ENCODE data around the gene IMMP1L.
A peak's percentile ranks its signal among the peaks of the same experiment; 100 is the strongest.
"Not testable (repeated sequence)": the region's sequence is repeated elsewhere in the genome, so short reads cannot be mapped to it uniquely, and the experiment has no call there.

Gene IMMP1L, protein sequence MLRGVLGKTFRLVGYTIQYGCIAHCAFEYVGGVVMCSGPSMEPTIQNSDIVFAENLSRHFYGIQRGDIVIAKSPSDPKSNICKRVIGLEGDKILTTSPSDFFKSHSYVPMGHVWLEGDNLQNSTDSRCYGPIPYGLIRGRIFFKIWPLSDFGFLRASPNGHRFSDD

GRCh38 chr11:31509429-31510345 lies at the start of gene IMMP1L, which contains the start of gene ELP4:
TSS of gene IMMP1L (minus strand) at chr11:31509622. CDS start at chr11:31463276, 46,346 bp downstream.
TSS of gene ELP4 (plus strand) at chr11:31509767. CDS start at chr11:31509785, 18 bp downstream.
- DNase-seq: peak; percentile 99

- no peak for DNase-seq
Measured at GRCh38 chr11:31558001-31558400, 48.6 kb upstream of the IMMP1L start.

DNA sequence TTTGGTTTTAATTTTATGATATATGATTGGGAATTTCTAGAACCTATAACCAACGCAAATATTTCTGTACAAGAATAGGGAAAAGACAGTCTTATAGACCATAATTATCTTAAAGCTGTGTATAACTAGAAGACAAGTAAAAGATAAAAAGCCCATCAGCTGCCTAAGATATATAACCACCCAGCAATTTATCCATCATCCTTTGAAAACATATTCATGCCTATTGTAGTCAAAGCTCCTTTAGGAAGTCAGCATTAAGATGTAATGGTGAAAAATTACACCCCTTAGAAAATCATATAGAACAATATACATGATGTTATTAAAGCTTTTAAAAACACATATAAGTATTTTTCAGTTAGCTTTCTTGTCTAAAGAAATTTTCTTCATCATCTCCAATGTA lies 46.5 kb upstream of the IMMP1L start:
- DNase-seq: no peak

GRCh38 chr11:31542862-31543261 lies 33.4 kb upstream of the IMMP1L start:
- no peak for DNase-seq

DNA sequence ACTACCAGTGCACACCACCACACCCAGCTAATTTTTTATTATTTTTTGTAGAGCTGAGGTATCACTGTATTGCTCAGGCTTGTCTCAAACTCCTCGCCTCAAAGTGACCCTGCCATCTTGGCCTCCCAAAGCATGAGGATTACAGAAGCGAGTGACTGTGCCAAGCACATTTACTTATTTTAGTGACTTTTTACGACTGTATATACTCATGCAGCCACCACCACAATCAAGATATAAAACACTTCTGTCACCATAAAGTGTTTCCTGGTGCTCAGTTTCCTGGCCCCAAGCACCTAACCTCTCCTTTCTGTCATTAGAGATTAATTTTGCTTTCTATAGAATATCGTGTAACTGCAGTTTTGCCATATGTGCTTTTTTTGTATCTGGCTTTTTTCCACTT lies 26.1 kb upstream of the IMMP1L start:
- DNase-seq: no peak

- no peak for DNase-seq
Measured at GRCh38 chr11:31531293-31531692, 21.9 kb upstream of the IMMP1L start.

- no peak for DNase-seq
Measured at GRCh38 chr11:31529701-31530100, 20.3 kb upstream of the IMMP1L start.

GRCh38 chr11:31529189-31529588 lies 19.8 kb upstream of the IMMP1L start:
- DNase-seq: no peak

- no peak for DNase-seq
Measured at GRCh38 chr11:31521497-31522150, 12.2 kb upstream of the IMMP1L start.

DNA sequence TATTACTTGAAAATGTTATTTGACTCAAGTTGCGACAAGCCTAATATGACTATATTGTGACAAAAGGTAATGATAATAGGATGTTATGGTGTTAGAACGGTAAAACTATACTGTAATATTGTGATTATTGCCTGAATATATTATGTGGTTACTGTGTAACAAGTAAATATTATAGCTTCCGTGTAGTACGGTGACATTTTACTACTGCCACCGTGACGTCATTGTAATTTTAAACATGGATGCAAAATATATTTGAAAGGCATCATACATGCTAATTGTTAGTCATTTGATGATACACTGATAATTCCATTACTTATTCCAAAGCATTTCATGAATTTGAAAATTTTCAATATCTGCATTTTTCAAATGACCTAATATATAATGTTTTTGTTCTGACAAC lies 2.7 kb upstream of the IMMP1L start:
- no peak for DNase-seq

DNA sequence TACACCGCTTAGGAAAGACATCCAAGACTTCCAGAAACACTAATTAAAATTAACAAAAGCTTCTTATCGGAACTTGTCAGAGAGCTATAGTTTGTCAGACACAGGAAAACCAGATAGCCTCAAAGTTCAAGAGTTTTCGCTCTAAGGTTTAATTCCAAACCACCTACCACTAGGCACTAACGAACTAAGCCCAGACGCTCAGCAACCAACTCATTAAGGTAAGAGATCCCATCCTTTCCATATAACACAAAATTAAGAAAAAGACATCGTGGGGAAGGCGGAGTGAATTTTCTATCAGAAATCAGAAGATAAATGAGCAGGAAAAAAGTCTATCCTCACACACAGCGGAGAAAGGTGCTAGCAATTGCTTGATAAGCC lies 382 bp downstream of the IMMP1L start:
- no peak for DNase-seq

- DNase-seq: no peak
Measured at GRCh38 chr11:31500560-31500959, 8.9 kb downstream of the IMMP1L start.

DNA sequence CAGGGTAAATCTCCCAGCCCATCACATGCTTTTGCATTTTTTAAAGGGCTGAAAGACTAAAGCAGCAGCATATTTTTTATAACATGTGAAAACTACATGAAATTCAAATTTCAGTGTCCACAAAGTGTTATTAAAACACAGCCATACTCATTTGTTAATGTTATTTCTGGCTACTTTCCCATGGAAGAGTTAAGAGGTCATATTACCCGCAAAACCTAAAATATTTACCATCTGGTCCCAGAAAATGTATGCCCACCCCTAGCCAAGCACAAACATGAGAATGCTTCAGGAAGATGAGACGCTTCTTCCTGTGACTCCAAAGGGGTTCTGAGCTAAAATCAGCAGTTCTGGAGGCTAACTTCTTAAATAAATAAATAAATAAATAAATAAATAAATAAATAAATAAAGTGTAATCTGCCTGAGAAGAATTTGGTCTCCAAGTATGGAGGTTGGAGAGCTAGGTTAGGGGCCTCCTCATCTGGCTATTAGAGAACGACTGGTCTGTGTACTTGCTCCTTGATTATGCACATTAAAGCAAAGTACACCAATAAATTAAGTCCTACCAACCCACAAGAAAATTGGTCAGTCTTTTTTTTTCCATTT lies 9.7 kb downstream of the IMMP1L start:
- no peak for DNase-seq

DNA sequence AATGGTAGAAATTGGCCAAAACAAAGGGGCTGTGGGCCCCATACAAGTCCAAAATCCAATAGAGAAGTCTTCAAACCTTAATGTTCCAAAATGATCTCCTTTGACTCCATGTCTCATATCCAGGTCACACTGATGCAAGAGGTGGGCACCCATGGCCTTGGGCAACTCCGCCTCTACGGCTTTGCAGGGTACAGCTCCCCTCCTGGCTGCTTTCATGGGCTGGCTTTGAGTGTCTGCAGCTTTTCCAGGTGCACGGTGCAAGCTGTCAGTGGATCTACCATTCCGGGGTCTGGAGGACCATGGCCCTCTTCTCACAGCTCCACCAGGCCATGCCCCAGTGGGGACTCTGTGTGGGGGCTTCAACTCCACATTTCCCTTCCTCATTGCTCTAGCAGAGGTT lies 15.7 kb downstream of the IMMP1L start:
- DNase-seq: not testable (repeated sequence)

DNA sequence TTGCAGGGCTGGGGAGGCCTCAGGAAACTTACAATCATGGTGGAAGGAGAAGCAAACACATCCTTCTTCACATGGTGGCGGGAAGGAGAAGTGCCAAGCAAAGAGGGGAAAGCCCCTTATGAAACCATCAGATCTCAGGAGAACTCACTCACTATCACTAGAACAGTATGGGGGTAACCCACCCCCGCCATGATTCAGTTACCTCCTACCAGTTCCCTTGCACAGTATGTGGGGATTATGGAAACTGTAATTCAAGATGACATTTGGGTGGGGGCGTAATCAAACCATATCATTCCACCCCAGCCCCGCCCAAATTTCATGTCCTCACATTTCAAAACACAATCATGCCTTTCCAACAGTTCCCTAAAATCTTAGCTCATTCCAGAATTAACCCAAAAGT lies 16.2 kb downstream of the IMMP1L start:
- DNase-seq: no peak

DNA sequence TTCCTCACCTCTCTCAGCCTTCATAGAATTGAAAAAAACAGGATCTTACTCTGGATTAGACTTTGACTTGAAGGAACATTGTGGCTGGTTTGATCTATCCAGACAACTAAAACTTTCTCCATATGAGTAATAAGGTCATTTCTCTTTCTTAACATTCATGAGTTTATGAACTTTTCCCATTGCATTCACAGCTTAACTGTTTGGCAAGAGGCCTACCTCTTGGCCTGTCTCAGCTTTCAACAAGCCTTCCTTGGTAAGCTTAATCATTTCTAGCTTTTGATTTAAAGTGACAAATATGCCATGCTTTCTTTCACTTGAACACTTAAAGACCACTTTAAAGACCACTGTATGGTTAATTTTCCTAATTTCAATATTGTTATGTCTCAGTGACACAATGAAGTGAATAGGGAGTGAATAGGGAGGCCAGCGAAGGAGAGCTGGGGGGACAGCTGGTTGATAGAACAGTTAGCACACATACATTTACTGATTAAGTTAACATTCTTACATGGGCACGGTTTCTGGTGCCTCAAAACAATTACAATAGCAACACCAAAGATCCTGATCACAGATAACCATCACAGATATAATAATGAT lies 17.0 kb downstream of the IMMP1L start:
- DNase-seq: no peak

GRCh38 chr11:31487848-31488247 lies 21.6 kb downstream of the IMMP1L start:
- no peak for DNase-seq

DNA sequence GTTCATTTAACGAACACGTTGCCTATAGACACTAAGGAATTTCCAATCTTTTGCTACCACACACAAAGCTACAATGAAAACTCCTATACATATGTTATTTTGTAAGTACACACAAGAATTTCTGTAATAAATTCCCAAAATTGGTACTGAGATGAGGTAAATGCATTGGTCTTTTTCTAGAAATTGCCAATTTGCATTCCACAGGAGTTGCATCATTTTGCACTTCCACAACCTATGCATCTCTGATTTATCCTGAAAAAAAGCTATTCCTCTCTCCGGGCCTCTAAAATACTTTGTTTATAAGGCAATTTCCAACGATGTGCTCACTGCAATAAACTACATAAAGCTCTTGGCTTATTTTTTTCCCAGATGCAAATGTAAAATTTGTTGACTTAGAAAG lies 24.9 kb downstream of the IMMP1L start:
- DNase-seq: no peak

- no peak for DNase-seq
Measured at GRCh38 chr11:31480930-31481329, 28.5 kb downstream of the IMMP1L start.

DNA sequence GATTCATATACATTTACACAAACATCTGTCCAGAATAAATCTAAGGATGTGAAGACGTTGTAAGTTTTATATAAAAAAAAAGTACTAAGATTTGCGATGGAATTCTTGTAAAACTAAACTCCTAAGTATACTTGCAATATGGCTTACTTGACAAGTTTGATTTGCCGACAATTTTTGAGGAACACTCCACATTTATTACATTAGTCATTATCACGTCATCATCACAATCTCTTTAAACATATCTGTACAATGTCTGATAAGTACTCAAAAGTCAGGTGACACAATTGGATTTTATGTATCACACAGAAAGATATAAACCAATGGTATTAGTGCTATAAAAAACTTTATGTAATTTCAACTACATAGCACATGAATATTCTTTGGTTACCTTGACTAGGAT lies 30.4 kb downstream of the IMMP1L start:
- DNase-seq: no peak

- DNase-seq: no peak
Measured at GRCh38 chr11:31478223-31478590, 31.2 kb downstream of the IMMP1L start.

GRCh38 chr11:31477528-31478222 lies 31.7 kb downstream of the IMMP1L start:
- no peak for DNase-seq
